ENCODE measurements around the gene ROBO1.
"Not testable (repeated sequence)": the region's sequence is repeated elsewhere in the genome, so short reads cannot be mapped to it uniquely, and the experiment has no call there.

ROBO1 gene

DNA sequence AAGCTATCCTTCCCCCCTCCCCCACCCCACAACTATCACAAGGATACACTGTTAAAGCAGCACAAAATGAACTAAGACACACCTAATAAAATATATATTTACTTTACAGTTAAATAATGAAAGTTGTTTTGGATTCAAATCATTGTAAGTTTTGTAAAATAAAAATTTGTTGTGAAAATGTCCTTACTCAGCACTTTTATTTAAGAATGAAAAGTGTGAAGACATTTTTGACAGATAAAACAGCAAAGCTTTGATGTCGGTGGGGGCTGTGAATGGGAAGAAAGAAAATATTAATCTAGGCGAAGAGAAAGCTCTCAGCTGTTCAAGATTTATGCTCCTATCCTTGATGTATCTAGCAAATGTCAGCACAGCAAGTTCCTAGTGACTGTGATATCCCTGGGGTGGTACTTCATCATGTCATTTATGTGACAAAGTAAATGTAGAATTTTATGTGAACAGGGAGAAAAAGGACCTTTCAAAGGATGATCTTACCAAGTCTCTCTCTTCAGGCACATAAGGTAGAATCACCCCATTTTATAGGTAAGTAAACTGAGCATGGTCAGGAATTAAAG is 216.4 kb downstream of the ROBO1 start:
- DNase-seq, result no peak

DNA sequence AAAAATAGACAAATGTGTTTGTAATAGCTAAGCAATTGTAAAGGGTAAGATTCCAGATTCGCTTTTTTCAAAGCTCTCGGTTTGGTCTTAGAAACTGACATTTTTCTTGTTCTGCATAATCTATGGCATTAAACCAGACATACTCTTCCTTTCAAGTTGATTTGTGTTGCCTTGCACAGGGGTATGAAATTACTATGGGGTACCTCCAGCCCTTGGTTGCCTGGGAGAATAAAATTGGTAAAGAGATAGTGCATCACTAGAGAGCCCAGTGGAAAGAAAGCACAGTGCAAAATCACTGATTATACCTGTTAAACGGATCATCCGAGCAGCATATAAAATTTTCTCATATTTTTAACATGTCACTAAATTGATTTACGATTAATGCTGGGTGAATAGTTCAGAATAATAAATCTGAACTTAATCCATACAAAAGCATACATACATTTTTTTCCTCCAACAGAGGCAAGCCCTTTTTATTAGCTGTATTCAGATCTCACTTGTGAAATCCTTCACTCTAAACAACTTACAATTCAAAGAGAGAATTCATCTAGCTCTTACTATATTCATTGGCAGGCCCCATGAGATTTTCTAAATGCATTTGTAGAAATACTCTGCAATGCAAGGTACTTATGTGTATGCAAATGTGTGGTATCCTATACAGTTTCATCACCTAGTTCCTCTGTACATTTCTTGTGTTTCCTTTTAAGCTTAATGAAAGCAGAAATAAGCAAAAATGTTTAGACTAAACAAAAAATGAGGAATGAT is 224.4 kb downstream of the ROBO1 start:
- no peak for DNase-seq

GRCh38 chr3:79534727-79535126 is 233.1 kb downstream of the ROBO1 start:
- DNase-seq, result no peak

- no peak for DNase-seq
Observed at GRCh38 chr3:79531566-79532295, 236.1 kb downstream of the ROBO1 start.

- peak; percentile 57 for DNase-seq
Observed at GRCh38 chr3:79521221-79521848, 246.5 kb downstream of the ROBO1 start.

GRCh38 chr3:79517766-79518413 is 249.9 kb downstream of the ROBO1 start:
- DNase-seq, result peak; percentile 44

GRCh38 chr3:79516795-79517194 is 251.0 kb downstream of the ROBO1 start:
- DNase-seq, result no peak

DNA sequence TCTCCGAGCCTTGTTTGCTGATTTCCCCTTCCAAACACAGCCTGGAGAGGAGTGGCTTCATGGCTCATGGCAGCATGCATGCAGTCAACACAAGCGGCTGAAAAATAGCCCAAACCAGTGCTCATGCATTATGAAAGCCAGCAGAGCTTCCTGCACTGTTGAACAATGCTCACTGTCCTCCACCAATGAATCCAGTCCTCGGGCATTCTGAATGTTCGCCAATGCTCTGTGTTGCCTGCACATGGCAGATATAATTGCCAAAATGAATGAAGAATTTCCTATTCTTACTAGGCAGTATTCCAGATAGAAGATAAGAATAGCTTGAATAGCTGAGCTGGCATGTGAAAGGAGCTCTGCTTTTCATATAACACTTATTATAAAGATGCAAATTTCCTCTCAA is 252.7 kb downstream of the ROBO1 start:
- peak; percentile 17 for DNase-seq

DNA sequence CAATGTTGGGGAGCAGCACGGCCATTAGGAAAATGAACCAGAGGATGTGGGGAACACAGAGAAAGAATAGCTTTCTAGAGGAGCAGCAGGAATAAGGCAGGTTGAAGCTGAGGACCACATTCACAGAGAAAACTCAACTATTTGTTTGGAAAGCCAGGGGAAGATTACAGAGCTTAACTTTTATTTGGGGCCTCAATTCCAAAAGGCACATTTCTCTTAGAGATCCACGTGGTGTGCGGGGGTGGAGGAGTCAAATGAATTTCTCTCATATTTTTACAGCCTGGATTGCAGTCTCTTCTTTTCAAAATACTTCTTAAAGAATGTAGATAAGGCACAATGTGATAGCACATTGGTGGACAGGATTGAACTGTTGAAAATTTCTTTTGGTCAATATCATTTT is 253.7 kb downstream of the ROBO1 start:
- DNase-seq, result no peak

- DNase-seq, result no peak
Observed at GRCh38 chr3:79506751-79507150, 261.0 kb downstream of the ROBO1 start.

- not testable (repeated sequence) for DNase-seq
Observed at GRCh38 chr3:79502216-79502681, 265.5 kb downstream of the ROBO1 start.

DNA sequence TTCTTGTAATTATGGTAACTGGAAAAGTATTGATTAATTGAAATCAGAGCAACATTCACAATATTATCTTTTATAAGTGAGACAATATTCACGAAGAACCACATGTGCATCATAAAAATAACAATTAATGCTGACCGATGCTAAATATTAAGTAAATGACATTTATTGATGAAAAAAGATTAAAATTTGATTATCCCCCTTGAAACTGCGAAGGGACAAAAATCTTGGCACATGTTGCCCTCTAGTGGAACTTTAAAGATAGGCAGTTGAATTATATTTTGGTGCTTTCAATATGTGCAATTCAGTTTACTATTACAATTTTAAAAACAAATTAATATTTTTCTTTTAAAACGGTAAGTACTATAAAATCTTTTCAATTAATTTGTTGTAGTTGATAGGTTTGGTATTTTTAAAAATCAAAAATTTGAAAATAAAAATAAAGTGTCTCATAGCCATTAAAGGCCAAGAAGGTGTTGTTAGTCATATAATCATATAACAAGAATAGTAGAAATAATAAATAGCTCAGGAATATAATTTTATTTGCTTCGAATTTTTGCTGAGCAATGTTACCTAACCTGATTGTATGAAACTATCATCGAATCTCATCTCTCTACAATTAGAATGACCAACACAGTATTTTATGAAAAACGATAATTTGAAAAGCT is 270.2 kb downstream of the ROBO1 start:
- peak; percentile 22 for DNase-seq

DNA sequence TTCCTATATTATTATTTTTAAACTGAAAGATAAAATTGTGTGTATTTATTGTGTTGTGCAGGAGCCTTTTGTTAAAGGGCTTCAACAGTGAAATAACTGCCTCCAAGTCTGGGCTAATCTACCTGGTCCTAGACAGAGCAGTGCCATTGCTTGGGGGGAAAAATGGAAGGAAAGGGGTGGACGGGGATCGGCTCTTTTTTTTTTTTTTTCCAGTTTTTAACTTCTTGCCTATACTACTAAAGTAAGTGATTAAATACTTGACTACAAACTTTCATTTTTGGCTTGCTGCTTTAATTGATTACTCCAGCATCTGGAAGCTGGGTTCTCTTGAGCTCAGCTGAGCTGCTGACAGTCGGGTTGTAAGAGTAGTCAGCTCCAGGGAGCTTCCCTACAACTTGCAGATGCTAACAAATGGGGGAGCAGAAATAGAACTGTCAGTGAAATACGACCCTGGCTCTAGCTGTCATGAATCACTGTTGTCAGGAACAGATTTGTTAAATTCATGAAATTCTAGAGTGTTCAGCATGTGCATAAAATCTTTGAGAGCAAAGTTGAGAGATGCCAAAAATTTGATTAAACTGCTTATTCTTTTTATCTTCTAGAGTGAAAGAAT is 276.7 kb downstream of the ROBO1 start:
- DNase-seq, result peak; percentile 60

GRCh38 chr3:79490165-79491028 is 277.4 kb downstream of the ROBO1 start:
- DNase-seq, result peak; percentile 91

GRCh38 chr3:79488407-79488806 is 279.4 kb downstream of the ROBO1 start:
- DNase-seq, result no peak

DNA sequence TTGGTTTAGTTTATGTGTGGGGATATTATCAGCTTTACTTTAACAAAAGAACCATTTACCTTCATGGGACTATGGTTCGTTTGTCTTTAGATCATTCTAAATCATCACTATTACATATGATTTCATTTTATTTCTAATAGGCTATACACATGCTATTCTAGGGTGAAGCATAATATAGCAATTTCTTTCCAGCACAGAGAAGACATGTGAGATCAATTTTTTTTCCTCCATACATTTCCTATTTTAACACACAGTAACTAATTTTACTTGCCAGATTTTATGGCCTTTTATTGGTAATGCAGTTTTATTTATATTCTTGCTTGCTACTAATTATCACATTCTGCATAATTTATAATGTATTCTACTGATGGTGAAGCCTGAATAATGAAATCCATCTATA is 287.1 kb downstream of the ROBO1 start:
- no peak for DNase-seq

- no peak for DNase-seq
Observed at GRCh38 chr3:79478620-79479019, 289.2 kb downstream of the ROBO1 start.

DNA sequence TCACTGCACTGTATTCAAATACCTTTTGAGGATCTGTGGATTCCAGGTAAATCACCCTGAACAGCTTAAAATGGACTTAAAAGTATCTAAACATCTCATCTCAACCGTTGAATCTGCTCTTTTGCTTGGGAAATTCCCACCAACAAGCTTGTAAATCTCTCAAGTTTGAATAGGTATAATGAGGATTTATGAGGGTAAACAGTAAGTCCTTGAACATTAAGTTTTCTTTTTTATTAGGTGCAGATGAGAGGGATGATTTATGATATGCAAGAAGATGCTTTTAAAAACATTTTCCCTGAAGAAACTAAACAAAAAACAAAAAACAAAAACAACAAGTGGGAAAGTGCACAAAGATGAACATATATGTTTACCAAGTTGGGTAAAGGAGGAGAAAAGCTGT is 290.6 kb downstream of the ROBO1 start:
- no peak for DNase-seq

DNA sequence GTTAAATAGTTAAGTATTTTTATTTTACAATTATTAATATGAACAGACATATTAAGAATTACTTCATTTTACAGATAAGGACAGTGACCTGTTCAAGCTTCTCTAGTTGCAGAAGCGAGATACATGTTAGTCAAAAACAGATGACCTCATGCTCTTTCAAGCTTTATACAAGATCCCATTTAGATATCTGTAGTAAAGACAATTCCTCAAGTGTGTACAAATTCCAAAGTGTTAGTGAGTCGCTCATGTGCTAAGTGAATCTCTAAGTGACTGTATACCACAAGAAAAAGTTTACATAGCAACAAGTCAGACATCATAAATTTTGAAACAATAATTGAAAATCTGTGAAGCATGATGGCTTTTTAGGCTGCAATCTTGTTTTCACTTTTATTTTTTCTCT is 293.8 kb downstream of the ROBO1 start:
- peak; percentile 9 for DNase-seq

DNA sequence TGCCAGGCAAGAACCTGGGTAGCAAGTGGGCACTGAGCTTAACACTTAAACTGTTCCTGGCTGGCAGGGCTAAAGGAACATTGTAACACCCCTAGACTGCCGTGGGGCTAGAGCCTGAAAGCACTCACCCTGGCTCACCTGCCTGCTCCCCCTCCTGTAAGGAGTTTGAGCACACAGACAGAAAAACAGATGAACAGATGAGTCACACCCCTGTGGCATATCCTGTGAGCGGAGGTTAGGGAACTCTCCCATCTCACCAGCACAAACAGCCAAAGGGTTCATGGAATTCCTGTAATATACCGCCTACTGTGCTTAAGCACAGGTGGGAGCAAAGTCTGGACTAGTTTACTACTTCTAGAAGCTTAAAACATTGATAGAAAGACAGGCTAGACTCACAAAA is 300.1 kb downstream of the ROBO1 start:
- no peak for DNase-seq

Measured in fibroblast of skin of scalp (primary cell).